HEK293T (cell line): Measurements from ENCODE around the gene KLHL28.

Experiments used
- CTCF ChIA-PET: fragments of 350-600 bp; formaldehyde crosslinking; extraction: SDS; loops from one replicate; lab custom pipeline; 2021; ENCODE audit warnings: antibody characterized with exemption, inconsistent platforms; lab: Yijun Ruan, JAX
- POLR2A ChIA-PET: fragments of 350-600 bp; formaldehyde crosslinking; extraction: SDS; loops from one replicate; lab custom pipeline; 2020; ENCODE audit warnings: antibody characterized with exemption, inconsistent platforms; lab: Yijun Ruan, JAX
- DNase-seq: peaks from one replicate; pipeline ENCODE4 v3.0.0; 2012; ENCODE audit warnings: mixed read lengths; ENCODE audit errors: extremely low spot score
- ARNT ChIP-seq: fragments of 450-650 bp; IDR thresholded peaks from 2 replicates; pipeline ENCODE4 v1.6.1; 2017; ENCODE audit warnings: mild to moderate bottlenecking
- CTBP1 ChIP-seq: fragments of 450-650 bp; IDR thresholded peaks from 2 replicates; pipeline ENCODE4 v1.6.1; 2016; ENCODE audit warnings: borderline replicate concordance
- ELF4 ChIP-seq: fragments of 450-650 bp; IDR thresholded peaks from 2 replicates; pipeline ENCODE4 v1.6.1; 2017; ENCODE audit warnings: antibody characterized with exemption
- FOXA1 ChIP-seq: fragments of 450-650 bp; IDR thresholded peaks from 2 replicates; pipeline ENCODE4 v1.6.1; 2016; ENCODE audit warnings: mild to moderate bottlenecking
- FOXK2 ChIP-seq: fragments of 450-650 bp; IDR thresholded peaks from 2 replicates; pipeline ENCODE4 v1.6.1; 2016; ENCODE audit warnings: mild to moderate bottlenecking
- FOXM1 ChIP-seq: fragments of 450-650 bp; IDR thresholded peaks from 2 replicates; pipeline ENCODE4 v1.6.1; 2017; ENCODE audit warnings: mild to moderate bottlenecking, borderline replicate concordance
- HDGF ChIP-seq: fragments of 450-650 bp; IDR thresholded peaks from 2 replicates; pipeline ENCODE4 v1.6.1; 2017; ENCODE audit warnings: antibody characterized with exemption, borderline replicate concordance
- L3MBTL2 ChIP-seq: fragments of 450-650 bp; conservative IDR thresholded peaks from 2 replicates; pipeline ENCODE4 v1.6.1; 2016; ENCODE audit warnings: mild to moderate bottlenecking
- LEF1 ChIP-seq: fragments of 450-650 bp; IDR thresholded peaks from 2 replicates; pipeline ENCODE4 v1.6.1; 2017; ENCODE audit warnings: mild to moderate bottlenecking, borderline replicate concordance
- NFRKB ChIP-seq: fragments of 450-650 bp; IDR thresholded peaks from 2 replicates; pipeline ENCODE4 v1.6.1; 2016; ENCODE audit warnings: mild to moderate bottlenecking, moderate library complexity
- SP1 ChIP-seq: fragments of 450-650 bp; IDR thresholded peaks from 2 replicates; pipeline ENCODE4 v1.6.1; 2017
- SUZ12 ChIP-seq: fragments of 450-650 bp; IDR thresholded peaks from 2 replicates; pipeline ENCODE4 v1.6.1; 2016; ENCODE audit warnings: mild to moderate bottlenecking
- TARDBP ChIP-seq: fragments of 450-650 bp; IDR thresholded peaks from 2 replicates; pipeline ENCODE4 v1.6.1; 2016
- ZNF384 ChIP-seq: fragments of 450-650 bp; IDR thresholded peaks from 2 replicates; pipeline ENCODE4 v1.6.1; 2016
- TF ChIP-seq, protein P1 (sequence below): fragments of 450-650 bp; IDR thresholded peaks from 2 replicates; pipeline ENCODE4 v1.6.1; 2016

The KLHL28 gene

DNA sequence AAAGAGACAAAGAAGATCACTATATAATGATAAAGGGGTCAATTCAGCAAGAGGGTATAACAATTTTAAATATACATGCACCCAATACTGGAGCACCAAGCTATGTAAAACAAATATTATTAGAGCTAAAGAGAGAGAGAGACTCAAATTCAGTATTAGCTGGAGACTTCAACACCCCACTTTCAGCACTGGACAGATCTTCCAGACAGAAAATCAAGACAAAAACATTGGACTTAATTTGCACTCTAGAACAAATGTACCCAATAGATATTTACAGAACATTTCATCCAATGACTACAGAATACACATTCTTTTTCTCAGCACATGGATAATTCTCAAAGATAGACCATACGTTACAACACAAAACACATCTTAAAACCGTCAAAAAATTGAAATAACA, 81.0 kb downstream of the KLHL28 start:
- CTCF ChIA-PET: no interaction called here
- TF ChIP-seq SP1 (no peak), TARDBP (no peak), SUZ12 (no peak), FOXM1 (no peak), HDGF (no peak), FOXK2 (no peak), ARNT (no peak), ELF4 (no peak), L3MBTL2 (no peak), LEF1 (no peak), ZNF384 (no peak), NFRKB (no peak), CTBP1 (no peak), FOXA1 (no peak)
- TF ChIP-seq, protein P1, sequence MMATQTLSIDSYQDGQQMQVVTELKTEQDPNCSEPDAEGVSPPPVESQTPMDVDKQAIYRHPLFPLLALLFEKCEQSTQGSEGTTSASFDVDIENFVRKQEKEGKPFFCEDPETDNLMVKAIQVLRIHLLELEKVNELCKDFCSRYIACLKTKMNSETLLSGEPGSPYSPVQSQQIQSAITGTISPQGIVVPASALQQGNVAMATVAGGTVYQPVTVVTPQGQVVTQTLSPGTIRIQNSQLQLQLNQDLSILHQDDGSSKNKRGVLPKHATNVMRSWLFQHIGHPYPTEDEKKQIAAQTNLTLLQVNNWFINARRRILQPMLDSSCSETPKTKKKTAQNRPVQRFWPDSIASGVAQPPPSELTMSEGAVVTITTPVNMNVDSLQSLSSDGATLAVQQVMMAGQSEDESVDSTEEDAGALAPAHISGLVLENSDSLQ: no peak
- no peak for DNase-seq
- POLR2A ChIA-PET: no interaction called here
